KG1 (cell line): ENCODE measurements around the gene ZNF276.
A peak's percentile ranks its signal among the peaks of the same experiment; 100 is the strongest.
"Not testable (repeated sequence)": the region's sequence is repeated elsewhere in the genome, so short reads cannot be mapped to it uniquely, and the experiment has no call there.

Experiments used
- DNase-seq: peaks from one replicate; lab custom pipeline; 2025; lab: John Stamatoyannopoulos, UW

ZNF276 gene

DNA sequence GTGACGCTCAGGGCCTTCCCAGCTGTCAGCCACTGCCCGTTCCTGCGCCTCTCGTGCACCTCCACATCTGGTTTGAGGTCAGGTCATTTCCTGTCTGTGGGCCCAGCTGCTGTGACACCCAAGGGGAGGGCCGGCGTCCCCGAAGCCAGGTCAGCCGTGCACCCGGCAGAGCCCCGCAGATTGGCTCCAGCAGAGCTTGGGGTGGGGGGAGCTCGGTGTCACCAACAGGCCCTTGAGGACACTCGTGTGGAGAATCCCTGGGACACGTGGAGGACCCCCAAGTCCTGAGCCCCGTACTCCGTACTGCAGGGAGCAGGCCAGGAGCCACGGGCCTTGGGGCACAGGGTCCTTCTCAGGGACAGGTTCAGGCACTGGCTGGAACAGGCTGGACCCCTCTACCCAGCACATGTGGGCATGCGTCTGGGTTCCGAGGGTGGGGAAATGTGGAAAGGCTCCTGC, 24.6 kb upstream of the ZNF276 start:
- DNase-seq: no peak

DNA sequence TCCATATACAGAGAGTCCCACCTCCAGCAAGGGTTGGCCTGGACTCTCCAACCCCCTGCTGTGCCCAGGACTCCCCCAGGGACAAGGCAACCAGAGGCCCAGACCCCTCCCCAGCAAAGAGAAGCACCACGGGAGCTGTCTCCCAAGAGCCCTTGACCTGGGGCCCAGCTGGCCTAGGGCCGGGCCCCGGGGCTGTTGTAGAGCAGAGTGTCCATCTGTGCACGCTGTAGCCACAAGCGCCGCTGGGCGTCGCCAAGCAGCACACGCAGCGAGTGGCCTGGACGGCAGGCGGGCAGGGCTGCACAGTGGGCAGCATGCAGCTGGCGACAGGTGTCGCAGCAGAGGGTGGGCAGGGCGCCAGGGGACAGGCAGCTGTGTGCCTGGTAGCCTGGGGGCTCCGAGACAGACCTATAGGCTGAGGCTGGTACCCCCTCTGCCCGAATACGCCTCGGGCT, 24.1 kb upstream of the ZNF276 start:
- no peak for DNase-seq

DNA sequence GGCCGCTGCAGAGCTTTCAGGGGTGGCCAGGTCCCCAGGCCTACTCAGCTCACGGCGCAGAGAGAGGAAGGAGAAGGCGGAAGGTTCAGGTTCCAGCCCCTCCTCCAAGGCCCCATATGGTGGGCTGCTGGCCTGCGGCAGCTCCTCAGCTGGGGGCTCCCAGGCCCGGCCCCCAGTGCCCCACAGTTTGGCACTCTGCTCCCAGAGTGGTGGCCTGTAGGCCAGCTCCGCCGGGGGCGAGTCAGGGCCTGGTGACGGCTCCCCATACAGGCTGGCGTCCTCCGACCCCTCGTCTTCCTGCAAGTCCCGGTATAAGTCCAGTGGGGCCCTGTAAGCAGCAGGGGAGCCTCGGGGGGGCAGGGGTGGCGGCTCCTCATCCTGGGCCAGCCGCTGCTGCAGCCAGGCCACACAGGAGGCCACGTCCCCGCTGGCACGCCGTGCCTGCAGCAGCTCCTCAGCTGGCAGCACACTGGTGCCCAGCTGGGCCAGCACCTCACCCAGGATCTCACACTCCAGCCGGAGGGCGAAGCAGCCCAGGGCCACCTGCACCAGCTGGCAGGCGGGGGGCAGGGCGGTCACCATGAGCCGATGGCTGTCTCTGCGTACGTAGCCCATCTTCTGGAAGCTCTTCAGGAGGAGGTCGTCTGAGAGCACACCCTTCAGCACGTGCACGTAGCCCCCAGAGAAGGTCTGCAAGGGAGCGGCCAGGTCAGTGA, 23.6 kb upstream of the ZNF276 start:
- DNase-seq: no peak

DNA sequence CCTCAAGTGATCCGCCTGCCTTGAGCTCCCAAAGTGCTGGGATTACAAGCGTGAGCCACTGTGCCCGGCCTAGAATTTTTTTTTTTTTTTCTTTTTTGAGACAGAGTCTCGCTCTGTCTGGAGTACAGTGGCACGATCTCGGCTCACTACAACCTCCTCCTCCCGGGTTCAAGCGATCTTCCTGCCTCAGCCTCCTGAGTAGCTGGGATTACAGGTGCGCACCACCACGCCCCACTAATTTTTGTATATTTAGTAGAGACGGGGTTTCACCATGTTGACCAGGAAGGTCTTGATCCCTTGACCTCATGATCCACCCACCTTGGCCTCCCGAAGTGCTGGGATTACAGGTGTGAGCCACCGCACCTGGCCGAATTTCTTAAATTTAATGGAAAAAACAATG, 22.6 kb upstream of the ZNF276 start:
- DNase-seq: not testable (repeated sequence)

DNA sequence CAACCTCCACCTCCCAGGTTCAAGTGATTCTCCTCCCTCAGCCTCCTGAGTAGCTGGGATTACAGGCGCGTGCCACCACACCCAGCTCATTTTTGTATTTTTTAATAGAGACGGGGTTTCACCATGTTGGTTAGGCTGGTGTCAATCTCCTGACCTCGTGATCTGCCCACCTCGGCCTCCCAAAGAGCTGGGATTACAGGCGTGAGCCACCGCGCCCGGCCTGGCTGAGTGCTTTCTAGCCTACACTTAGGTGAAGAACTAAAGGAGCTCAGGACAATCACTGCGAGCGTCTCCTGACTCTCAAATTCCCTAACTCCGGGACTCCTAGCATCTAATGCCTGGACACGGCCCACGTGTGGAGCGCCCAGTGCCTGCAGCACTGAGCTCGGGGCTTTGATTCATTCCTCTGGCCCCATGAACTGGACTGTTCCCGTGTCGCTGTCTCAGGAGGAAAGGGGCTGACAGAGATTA, 21.7 kb upstream of the ZNF276 start:
- DNase-seq: not testable (repeated sequence)

DNA sequence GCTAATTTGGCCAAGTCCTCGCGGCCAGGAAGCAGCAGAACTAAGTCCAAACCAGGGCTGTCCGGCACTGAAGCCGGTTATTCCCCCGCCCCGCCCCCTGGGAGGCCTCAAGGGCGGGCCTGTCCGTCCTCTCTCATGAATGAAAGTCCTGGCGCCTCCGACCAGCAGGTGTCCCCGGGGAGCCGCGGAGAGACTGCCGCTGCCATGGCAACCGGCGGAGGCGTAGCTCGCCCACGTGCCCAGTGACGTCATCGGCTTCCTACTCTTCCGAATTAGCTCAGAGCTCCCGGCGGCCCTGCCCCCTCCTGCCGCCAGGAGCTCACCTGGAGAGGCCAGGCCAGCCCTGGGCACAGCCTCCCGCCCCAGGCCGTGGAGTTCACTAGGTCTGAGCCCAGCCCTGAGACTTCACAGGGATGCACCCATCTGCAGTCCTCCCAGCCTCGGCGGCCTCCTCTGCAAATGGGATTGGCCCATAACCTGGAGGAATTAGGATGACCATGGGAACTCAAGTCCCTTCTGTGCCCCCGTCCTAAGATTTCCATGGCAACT, 21.2 kb upstream of the ZNF276 start:
- DNase-seq: peak; percentile 85

DNA sequence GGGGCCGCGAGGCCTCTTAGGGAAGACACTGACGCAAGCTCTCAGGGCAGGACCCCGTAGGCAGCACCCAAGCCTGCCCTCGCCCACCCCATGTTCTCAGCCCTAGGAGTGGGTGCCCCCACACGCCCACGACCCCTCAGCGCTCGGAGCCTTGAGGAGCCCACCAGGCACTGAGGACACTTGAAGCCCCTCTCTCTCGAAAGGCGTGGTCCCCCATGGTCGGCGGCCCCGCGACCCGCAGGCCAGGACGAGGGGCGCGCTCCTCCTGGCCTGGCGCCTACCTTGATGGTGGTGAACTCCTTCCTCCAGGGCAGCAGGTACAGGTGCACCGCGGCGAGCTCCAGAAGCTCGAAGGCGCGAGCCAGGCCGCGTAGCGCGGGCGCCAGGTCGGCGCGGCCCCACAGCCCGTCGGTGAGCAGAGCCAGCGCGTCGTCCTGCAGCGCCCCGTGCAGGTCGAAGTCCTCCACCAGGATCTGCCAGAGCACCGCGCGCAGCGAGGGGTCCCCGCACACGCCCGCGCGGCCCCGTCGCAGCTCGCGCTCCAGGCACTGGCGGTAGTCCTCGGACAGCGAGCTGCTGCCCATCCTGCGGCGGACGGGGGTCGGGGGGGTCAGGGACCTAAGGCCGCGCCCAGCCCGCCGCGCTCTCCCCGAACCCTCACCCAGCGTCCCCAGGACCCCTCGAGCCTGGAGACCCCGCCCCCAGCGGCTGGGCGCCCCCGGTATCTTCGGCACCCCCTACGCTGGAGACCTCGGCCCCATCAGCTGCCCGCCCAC, 20.5 kb upstream of the ZNF276 start:
- no peak for DNase-seq

DNA sequence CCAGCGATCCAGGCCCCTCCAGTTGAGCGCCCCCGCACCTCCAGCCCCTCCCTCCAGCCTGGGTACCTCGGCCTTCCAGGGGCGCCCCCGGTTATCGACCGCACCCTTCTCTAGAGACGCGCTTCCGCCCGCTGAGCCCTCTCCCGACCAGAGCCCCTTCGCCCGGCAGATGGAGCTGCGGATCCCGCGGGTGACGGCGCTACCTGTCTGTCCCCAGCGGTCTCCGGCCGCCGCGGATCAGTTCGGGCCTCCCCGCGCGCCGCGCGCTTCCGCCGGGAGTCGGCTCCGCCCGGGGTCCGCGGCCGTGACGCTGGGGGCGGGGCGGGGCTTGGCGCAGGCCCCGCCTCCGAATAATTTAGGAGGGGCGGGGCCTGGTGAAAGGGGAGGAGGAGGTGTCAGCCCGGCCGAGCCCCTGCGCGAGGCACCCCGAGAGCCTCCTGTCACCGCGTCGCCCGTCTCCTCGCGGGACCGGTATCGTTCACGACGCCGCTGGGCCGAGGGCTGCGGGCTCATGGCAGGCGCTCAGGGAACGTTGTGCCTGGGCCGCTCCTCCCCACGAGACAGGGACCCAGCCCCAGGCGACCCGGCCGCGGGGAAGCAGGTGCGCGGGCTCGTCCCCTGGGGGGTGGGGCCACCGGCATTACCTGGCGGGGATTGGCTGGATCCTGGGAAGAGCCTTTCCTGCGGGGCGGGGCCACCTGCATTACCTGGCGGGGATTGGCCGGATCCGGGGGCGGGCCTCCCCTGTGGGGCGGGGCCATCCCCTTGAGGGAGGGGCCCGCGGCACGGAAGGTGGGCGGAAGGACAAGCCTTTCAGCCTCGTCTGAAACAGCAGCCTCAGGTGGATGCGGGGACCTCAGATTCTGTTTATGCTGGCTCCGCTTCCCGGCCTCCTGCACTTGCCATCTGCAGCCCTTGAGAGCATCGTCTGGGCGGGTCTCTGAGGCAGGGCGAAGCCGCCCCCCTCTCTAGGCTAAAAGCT, 19.6 kb upstream of the ZNF276 start, which contains the start of gene SPATA2L:
TSS of gene SPATA2L (minus strand) at position 281 of the 982 bp plus-strand sequence. CDS start 473 bp downstream, outside the sequence.
- peak; percentile 87 for DNase-seq

DNA sequence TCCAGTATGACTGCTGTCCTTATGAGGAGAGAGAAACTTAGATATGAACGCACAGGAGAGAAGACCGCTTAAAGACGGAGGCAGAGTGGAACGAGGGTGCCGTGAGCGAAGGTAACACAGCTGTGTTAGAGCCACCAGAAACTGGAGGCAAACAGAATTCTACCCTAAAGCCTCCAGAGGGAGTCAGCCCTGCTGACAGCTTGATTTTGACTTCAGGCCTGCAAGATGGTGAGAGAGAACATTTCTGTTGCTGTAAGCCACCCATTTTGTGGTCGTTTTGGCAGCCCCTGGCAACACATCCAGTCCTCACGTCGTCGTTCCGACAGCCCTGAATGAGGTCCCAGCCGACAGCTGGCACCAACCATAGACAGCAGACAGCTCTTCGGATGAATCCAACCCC, 17.1 kb upstream of the ZNF276 start:
- DNase-seq: no peak

DNA sequence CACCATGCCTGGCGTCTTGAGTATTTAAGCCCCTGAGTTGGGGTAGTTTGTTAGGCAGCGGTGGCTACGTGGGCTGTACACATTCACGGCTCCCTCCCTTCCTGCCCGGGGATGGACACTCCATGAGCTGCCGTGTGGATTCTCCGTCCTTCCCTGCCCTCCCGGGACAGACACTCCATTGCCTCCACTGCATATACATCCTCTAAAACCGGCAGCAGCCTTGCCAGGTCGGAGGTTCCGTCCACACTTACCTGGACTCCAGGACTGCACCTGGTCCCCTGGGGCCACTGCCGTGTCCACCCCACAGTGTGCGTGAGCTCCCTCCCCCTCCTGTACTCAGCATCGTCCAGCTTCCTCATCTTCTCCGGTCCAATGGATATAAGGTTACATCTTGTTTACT, 16.3 kb upstream of the ZNF276 start:
- no peak for DNase-seq

DNA sequence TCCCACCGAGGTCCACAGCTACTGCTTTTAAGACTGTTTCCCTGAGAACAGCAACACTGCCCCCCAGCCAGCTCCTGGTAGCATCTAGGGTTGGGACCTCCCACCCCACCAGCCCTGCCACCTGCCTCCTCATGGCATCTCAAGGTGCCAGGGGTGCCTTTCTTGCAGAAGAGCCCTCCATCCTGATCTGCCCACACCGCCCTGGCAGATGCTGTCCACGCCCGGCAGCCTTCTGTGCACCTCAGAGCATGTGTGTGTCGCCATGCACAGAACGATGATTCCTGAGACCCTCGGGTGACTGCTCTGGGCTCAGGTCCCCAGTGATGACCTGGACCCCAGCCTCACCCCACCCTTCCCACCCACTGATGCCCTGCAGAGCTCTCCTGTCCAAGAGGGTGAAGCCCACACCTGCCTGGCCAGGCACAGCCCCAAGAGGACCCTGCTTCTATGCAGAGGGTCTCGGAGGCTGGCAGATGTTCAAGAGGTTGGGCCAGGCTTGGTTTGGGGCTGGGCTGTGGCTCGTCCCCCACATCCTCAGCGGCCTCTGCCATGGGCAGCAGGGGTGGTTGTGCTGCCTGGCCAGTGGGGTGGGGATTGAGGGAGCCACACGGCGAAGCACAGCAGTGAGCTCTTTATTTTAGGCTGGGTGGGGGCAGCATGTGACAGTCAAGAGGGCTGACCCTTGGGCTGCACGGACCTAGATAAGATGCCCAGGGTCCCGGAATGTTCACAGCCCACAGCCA, 14.6 kb upstream of the ZNF276 start:
- DNase-seq: no peak

DNA sequence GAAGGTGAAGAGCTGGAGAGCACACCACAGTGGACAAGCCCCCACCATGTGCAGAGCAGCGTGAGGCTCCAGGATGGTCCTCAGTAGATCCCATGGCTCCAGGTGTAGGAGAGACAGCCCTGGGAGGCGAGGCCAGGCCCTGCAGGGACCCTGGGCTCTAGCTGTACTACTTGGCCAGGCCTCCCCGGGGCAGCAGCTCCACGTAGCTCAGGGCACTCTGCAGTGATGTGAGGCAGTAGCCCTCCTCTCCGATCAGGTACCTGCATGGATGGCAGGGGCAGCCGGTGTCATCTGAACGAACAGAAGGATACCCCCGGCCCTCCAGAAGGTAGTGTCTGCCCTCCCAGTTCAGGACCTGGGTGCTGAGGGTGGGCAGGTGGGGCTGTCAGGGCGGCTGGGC, 13.6 kb upstream of the ZNF276 start:
- no peak for DNase-seq

DNA sequence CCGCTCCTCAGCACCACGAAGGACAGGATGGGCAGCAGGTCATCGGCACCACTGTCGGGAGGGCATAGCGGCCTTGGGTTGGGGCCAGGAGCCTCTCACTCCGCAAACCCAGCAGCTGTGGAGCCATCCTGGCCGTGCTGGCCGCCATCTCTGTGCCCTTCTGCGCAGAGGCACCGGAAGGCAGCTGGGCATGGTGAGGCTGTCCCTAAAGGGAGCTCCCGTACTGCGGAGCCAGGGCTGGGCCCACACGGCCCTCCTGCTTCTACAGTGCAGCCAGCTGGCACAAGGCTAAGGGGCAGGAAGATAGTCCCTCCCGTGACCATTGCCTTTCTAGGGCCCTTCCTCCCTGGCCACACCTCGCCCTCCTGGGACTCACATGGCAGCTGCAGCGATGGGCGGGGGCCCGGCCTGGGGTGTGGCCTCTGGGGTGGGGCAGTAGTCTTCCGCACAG, 12.8 kb upstream of the ZNF276 start:
- DNase-seq: no peak

DNA sequence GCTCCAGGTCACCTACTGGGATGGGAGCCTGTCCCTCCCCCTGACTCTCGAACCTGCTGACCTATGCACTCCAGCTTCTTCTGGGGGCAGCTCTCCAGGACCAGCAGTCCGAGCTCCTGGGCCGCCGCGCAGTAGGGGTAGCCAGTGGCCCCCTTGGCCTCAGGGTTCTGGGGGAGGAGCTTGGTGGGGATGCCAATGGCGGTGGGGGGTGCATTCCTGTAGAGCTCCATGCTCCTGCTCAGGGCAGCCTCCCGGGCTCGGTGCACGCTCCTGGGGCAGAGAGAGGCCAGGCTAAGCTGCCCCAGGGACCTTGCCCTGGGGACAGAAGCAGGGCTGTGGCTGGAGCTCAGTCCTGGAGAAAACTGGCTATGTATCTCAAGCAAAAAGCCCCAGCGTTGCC, 12.2 kb upstream of the ZNF276 start:
- no peak for DNase-seq

DNA sequence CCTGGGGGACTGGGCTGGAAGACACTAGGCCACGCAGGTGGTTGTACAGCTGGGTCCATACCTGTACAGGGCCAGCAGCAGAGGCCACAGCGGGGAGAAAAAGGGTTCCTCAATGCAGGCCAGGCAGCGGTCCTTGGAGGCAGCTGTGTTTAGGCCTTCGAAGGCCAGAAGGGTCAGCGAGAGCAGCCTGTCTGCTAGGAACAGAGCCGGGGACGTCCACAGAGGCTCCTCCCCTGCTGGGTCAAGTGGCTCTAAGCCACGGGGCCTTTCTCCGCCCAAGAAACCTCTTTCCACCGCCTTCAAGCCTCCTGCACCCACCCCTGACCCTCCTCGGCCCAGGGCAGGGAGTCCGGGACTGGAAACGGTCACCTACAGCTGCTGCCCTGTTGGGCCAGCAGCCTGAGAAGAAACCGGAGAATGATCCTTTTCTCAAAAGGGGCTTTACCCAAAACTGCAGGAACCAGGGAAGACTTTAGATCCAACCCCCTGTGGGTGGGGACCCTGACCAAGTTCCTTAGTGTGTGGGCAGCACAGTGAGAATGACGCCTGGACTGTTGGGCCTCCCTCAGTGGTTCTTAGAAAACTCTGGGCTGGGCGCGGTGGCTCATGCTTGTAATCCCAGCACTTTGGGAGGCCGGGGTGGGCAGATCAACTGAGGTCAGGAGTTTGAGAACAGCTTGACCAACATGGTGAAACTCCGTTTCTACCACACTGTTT, 11.5 kb upstream of the ZNF276 start:
- no peak for DNase-seq

DNA sequence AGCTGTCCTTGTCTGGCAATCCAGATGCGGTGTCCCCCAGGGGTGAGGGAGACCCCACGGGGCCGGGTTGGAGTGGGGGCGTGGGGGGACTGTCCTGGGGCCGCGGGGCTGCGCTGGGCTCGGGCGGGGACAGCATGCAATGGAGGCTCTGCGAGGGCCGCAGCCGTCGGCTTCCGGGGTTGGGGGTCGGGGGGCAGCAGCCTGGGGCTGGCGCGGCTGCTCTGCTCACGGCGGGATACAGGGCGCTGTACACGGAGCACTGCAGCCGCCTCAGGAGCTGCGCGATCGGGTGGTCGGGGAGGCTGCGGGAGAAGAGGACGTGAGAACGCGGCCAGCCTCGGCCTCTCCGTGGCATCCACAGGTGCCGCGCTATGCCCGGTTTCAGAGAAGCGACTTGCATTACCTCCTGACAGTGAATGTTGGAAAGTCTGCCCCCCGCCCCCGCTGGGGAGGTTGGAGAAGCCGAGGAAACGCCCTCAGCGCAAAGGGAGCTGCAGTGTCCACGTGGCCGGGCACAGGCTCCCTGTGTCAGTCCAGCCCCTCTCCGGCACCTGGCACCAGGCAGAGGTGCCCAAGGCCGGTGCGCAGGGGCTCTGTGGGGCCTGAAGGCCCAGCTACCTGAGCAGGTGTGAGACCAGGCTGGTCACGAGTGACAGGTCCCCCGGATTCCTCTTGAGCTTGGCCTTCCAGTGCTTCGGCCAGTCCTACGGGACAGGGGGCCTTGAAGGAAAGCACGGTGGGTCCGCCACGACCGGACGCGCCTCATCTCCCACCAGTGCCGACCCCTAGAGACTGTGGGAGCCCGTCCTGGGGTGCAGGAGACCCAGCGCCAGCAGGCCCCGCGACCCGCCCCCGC, 10.4 kb upstream of the ZNF276 start:
- no peak for DNase-seq

DNA sequence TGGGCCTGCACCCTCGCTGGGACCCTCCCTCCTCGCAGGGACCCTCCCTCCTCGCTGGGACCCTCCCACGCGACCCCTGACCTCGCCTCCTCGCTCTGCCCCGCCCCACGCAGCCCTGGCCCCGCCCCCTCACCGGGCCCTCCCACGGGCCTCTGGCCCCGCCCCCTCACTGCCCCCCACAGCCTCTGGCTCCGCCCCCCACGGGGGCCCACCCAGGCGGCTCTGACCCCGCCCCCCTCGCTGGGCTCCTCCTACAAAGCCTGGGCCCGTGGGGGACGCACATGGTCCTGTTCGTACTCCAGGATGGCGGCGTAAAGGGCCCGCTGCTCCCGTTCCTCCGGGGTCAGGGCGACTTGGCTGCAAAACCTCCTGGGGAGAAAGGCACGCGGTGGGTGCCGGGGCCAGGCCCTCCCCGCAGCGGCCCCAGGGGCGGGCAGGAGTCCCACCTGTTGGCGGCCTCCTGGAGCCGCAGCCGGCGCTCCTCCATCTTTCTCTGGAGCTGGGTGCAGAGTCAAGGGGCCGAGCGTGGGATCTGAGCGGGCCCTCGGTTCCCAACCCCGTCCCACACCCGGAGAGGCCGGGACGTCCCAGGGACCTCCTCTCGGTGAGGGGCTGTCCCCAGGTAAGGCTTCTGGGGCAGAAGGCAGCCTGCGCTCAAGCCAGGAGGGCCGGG, 9.6 kb upstream of the ZNF276 start:
- DNase-seq: peak; percentile 49

DNA sequence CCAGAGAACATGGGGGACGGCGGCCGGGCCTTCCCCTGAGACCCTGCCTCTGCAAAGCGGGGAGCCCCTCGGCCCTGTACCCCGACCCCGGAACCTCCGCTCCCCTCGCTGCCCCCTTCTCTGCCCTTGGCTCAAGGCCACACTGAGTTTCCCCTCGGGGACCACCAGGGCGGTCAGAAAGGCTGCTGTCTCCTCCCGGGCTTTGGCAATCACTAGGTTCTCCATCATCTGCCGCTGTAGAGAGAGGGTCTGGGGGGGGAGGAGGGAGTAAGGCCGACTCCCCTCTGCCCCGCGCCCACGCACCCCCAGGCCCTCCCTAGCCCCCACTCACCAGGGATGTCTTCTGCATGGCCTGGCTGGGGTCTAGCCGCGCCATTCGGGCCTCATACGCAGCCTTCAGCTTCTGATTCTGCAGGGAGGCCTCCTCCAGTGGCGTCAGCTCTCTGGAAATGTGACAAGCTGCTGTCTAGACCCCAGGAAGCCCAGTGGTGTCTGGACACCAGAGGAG, 9.0 kb upstream of the ZNF276 start:
- DNase-seq: no peak
